Endothelial cell of umbilical vein (primary cell): Measurements from ENCODE around the gene TMEM178B. TPM values are rescaled to one million over a fixed set of nuclear protein-coding genes. Genes with fewer than 3 reads are reported as not detected.

ENCODE experiments used
- BruUV-seq: library from RNA; stranded (reverse); fragments of 400-500 nt; replicated peaks from 2 replicates; lab custom pipeline; 2021; lab: Mats Ljungman, UMichigan
- CTCF ChIA-PET: fragments of 300-600, 350-600 bp; sonication (Branson Sonifier 250); formaldehyde crosslinking; loops from one replicate; lab custom pipeline; 2021; ENCODE audit warnings: antibody characterized with exemption, inconsistent platforms; lab: Charles Lee
- POLR2A ChIA-PET: fragments of 300-600, 350-600 bp; sonication (Branson Sonifier 250); formaldehyde crosslinking; loops from one replicate; lab custom pipeline; 2021; ENCODE audit warnings: antibody characterized with exemption, inconsistent platforms; lab: Charles Lee
- DNase-seq: peaks from one replicate; pipeline ENCODE4 v3.0.0-alpha.2; 2011; ENCODE audit warnings: low read depth, low spot score
- FAIRE-seq: peaks from 2 replicates; lab custom pipeline; 2011; peaks lifted over from hg19 to GRCh38; lab: Jason Lieb, UNC
- H2AFZ ChIP-seq: 2 replicates; pipeline ENCODE4 v1.6.0; 2012; ENCODE audit warnings: low read depth, low read length, control low read depth, inconsistent platforms
- H3K27ac ChIP-seq: 2 replicates; pipeline ENCODE4 v1.5.1; 2011; ENCODE audit warnings: low read depth, mild to moderate bottlenecking, control low read depth, low read length, moderate library complexity; ENCODE audit not compliant: insufficient read depth
- H3K27me3 ChIP-seq, 2 experiments: 2 replicates each; pipeline versions ENCODE4 v1.6.0 to v1.6.1; 2011; ENCODE audit warnings: low read length in 2 of 2, mixed read lengths in 1 of 2; ENCODE audit not compliant: control insufficient read depth in 2 of 2, insufficient read depth in 2 of 2
- H3K36me3 ChIP-seq, 2 experiments: 2 replicates in 1 of 2; 3 replicates in 1 of 2; pipeline ENCODE4 v1.5.1; 2011; ENCODE audit warnings: low read length in 2 of 2, mild to moderate bottlenecking in 1 of 2, moderate library complexity in 1 of 2; ENCODE audit not compliant: control insufficient read depth in 2 of 2, insufficient read depth in 2 of 2; ENCODE audit errors: extremely low read depth in 1 of 2
- H3K4me1 ChIP-seq: 3 replicates; pipeline ENCODE4 v1.5.1; 2011; ENCODE audit warnings: mild to moderate bottlenecking, low read length; ENCODE audit not compliant: control insufficient read depth, insufficient read depth; ENCODE audit errors: extremely low read depth
- H3K4me2 ChIP-seq: 2 replicates; pipeline ENCODE4 v1.6.1; 2011; ENCODE audit warnings: low read length, control low read depth, mixed read lengths; ENCODE audit not compliant: insufficient read depth
- H3K4me3 ChIP-seq, 3 experiments: fragments of 200-600 bp in 1 of 3; sonication (generic), shearing (Covaris generic) in 1 of 3; replicated peaks in 1 of 3; 2 replicates each; pipeline ENCODE4 v1.5.1; 2011 to 2016; ENCODE audit warnings: control low read depth in 3 of 3, low read length in 3 of 3, mild to moderate bottlenecking in 2 of 3, inconsistent platforms in 1 of 3, low read depth in 1 of 3, moderate library complexity in 1 of 3; ENCODE audit not compliant: insufficient read depth in 1 of 3
- H3K79me2 ChIP-seq: 2 replicates; pipeline ENCODE4 v1.6.0; 2012; ENCODE audit warnings: low read length, inconsistent platforms; ENCODE audit not compliant: control insufficient read depth, insufficient read depth
- H3K9ac ChIP-seq: replicated peaks from 2 replicates; pipeline ENCODE3; 2011; ENCODE audit warnings: low read length, control low read depth; ENCODE audit not compliant: insufficient read depth; ENCODE audit errors: extremely low read depth
- H3K9me1 ChIP-seq: replicated peaks from 3 replicates; pipeline ENCODE4 v1.6.0; 2011; ENCODE audit warnings: mild to moderate bottlenecking, low read length; ENCODE audit not compliant: control insufficient read depth, insufficient read depth; ENCODE audit errors: extremely low read depth
- H3K9me3 ChIP-seq: replicated peaks from 2 replicates; pipeline ENCODE4 v1.5.1; 2012; ENCODE audit warnings: low read length, inconsistent platforms; ENCODE audit not compliant: control insufficient read depth, insufficient read depth
- H4K20me1 ChIP-seq: replicated peaks from 2 replicates; pipeline ENCODE3; 2011; ENCODE audit warnings: mild to moderate bottlenecking, low read length; ENCODE audit not compliant: control insufficient read depth, insufficient read depth; ENCODE audit errors: extremely low read depth
- CTCF ChIP-seq, 2 donors: IDR thresholded peaks; 1 replicate in 1 of 2; 2 replicates in 1 of 2; pipeline ENCODE4 v1.5.1; 2011; ENCODE audit warnings: low read length in 2 of 2, mild to moderate bottlenecking in 2 of 2, moderate library complexity in 2 of 2, control low read depth in 1 of 2, inconsistent platforms in 1 of 2, low read depth in 1 of 2; ENCODE audit not compliant: insufficient read depth in 1 of 2; ENCODE audit errors: extremely low read depth in 1 of 2
- EZH2 ChIP-seq: IDR thresholded peaks from 2 replicates; pipeline ENCODE4 v1.6.1; 2012; ENCODE audit warnings: borderline replicate concordance, low read depth, mild to moderate bottlenecking, moderate library complexity, low read length, inconsistent platforms; ENCODE audit not compliant: severe bottlenecking
- FOS ChIP-seq: IDR thresholded peaks from 2 replicates; pipeline ENCODE4 v1.6.1; 2011; ENCODE audit warnings: mild to moderate bottlenecking, low read length, moderate library complexity, borderline replicate concordance; ENCODE audit not compliant: insufficient read depth
- GATA2 ChIP-seq: IDR thresholded peaks from 2 replicates; pipeline ENCODE4 v1.7.0; 2011; ENCODE audit warnings: low read depth, mild to moderate bottlenecking, moderate library complexity, mixed read lengths, low read length; ENCODE audit not compliant: insufficient read length, insufficient read depth
- JUN ChIP-seq: IDR thresholded peaks from 2 replicates; pipeline ENCODE4 v1.6.1; 2011; ENCODE audit warnings: borderline replicate concordance, low read depth; ENCODE audit not compliant: insufficient read length, insufficient read depth
- MAX ChIP-seq: IDR thresholded peaks from 2 replicates; pipeline ENCODE4 v1.6.1; 2011; ENCODE audit not compliant: insufficient read depth, insufficient read length
- MYC ChIP-seq: IDR thresholded peaks from one replicate; pipeline ENCODE4 v1.6.1; 2011; ENCODE audit warnings: mild to moderate bottlenecking, low read depth, low read length
- POLR2A ChIP-seq: IDR thresholded peaks from 2 replicates; pipeline ENCODE4 v1.6.1; 2012; ENCODE audit warnings: low read depth, mild to moderate bottlenecking, control low read depth, low read length
- POLR2AphosphoS5 ChIP-seq: IDR thresholded peaks from 2 replicates; pipeline ENCODE4 v1.6.1; 2012; ENCODE audit warnings: low read depth, mild to moderate bottlenecking, control low read depth, low read length, moderate library complexity; ENCODE audit not compliant: insufficient read depth
- dilution Hi-C: fragments of 300-500 bp; cut with MboI; formaldehyde crosslinking; loops from one replicate; pipeline ENCODE4 v1.15.0; 2019; ENCODE audit warnings: low sequenced_read_pairs; ENCODE audit not compliant: extremely low pct_ligation_motif_present
- intact Hi-C: fragments of 100-400 bp; cut with micrococcal nuclease; formaldehyde crosslinking; loops from one replicate; pipeline ENCODE4 v1.10.0; 2022
- polyA plus RNA-seq, 4 experiments: library from polyadenylated mRNA; depleted of rRNA in 3 of 4; stranded (reverse) in 3 of 4; unstranded in 1 of 4; fragments of >200 nt; gene quantifications; 2 replicates each; pipeline versions ENCODE4 v1.2.1 to v1.2.3, GENCODE V29; 2011 to 2012; ENCODE audit warnings: missing spikeins in 1 of 4
- total RNA-seq: library from RNA; stranded (reverse); gene quantifications from 2 replicates; pipeline ENCODE4 v1.2.3, GENCODE V29; 2021

TMEM178B gene
- total and polyA plus RNA-seq, 2 donors (not counting 3 experiments of a cell fraction or from before 2014, with no cell fraction given) = not detected

GRCh38 chr7:141251180-141251579, 177.3 kb downstream of the TMEM178B start:
- Histone ChIP-seq H3K9me1 (no peaks in the 10 kb centered on the region), H3K36me3 (no peaks in the 10 kb centered on the region), H3K9ac (no peak overlapping the region), H3K27me3 (no peaks in the 10 kb centered on the region), H3K9me3 (no peaks in the 10 kb centered on the region), H3K4me2 (no peak overlapping the region), H3K79me2 (no peaks in the 10 kb centered on the region), H3K27ac (no peak overlapping the region), H2AFZ (no peak overlapping the region), H3K4me1 (no peaks in the 10 kb centered on the region), H3K4me3 (no peak overlapping the region), H4K20me1 (no peaks in the 10 kb centered on the region)
- DNase-seq = no peak
- ChIA-PET POLR2A (no interaction called here), CTCF (no interaction called here)
- no peak for TF ChIP-seq POLR2A
- no peak for TF ChIP-seq MYC
- TF ChIP-seq MAX = no peak
- TF ChIP-seq FOS = no peak
- no peak for TF ChIP-seq CTCF (IDR thresholded peaks at IDR 0.05; ENCODE audit: extremely low read depth in 1 of 2, insufficient read depth in 1 of 2, low read depth in 1 of 2, low read length in 2 of 2)
- TF ChIP-seq EZH2 = no peak
- no peak for FAIRE-seq
- dilution Hi-C loops = no loop called here
- intact Hi-C loops = loop anchor here (10.0 kb wide), 1 partner anchor 284 kb away; no protein-coding TSS in a partner anchor
- no TSS peak for BruUV-seq

GRCh38 chr7:141251957-141252356, 178.1 kb downstream of the TMEM178B start:
- H3K9me3 ChIP-seq = no peaks in the 10 kb centered on the region
- intact Hi-C loops (loop anchor here (10.0 kb wide), 1 partner anchor 283 kb away; no protein-coding TSS in a partner anchor), dilution Hi-C loops (no loop called here)
- H3K79me2 ChIP-seq = no peaks in the 10 kb centered on the region
- no peak overlapping the region for H3K27ac ChIP-seq
- no TSS peak for BruUV-seq
- H3K4me1 ChIP-seq = no peaks in the 10 kb centered on the region
- no peak for TF ChIP-seq FOS
- TF ChIP-seq GATA2 = no peak
- no peak for TF ChIP-seq POLR2AphosphoS5
- no peak for TF ChIP-seq EZH2
- TF ChIP-seq MAX = no peak
- TF ChIP-seq JUN = no peak
- no peak for TF ChIP-seq POLR2A
- TF ChIP-seq MYC = no peak
- TF ChIP-seq CTCF (IDR thresholded peaks at IDR 0.05; ENCODE audit: extremely low read depth in 1 of 2, insufficient read depth in 1 of 2, low read depth in 1 of 2, low read length in 2 of 2) = no peak
- no peak overlapping the region for H3K4me2 ChIP-seq
- H3K36me3 ChIP-seq = no peaks in the 10 kb centered on the region
- no peaks in the 10 kb centered on the region for H3K9me1 ChIP-seq
- no peak for FAIRE-seq
- H3K9ac ChIP-seq = no peak overlapping the region
- H4K20me1 ChIP-seq = no peaks in the 10 kb centered on the region
- DNase-seq = no peak
- no peaks in the 10 kb centered on the region for H3K27me3 ChIP-seq
- H3K4me3 ChIP-seq = no peak overlapping the region
- POLR2A ChIA-PET = no interaction called here
- H2AFZ ChIP-seq = no peak overlapping the region
- CTCF ChIA-PET = no interaction called here
